ENCODE results near the gene PTGR1.
"Not testable (repeated sequence)": the region's sequence is repeated elsewhere in the genome, so short reads cannot be mapped to it uniquely, and the experiment has no call there.

The PTGR1 gene

DNA sequence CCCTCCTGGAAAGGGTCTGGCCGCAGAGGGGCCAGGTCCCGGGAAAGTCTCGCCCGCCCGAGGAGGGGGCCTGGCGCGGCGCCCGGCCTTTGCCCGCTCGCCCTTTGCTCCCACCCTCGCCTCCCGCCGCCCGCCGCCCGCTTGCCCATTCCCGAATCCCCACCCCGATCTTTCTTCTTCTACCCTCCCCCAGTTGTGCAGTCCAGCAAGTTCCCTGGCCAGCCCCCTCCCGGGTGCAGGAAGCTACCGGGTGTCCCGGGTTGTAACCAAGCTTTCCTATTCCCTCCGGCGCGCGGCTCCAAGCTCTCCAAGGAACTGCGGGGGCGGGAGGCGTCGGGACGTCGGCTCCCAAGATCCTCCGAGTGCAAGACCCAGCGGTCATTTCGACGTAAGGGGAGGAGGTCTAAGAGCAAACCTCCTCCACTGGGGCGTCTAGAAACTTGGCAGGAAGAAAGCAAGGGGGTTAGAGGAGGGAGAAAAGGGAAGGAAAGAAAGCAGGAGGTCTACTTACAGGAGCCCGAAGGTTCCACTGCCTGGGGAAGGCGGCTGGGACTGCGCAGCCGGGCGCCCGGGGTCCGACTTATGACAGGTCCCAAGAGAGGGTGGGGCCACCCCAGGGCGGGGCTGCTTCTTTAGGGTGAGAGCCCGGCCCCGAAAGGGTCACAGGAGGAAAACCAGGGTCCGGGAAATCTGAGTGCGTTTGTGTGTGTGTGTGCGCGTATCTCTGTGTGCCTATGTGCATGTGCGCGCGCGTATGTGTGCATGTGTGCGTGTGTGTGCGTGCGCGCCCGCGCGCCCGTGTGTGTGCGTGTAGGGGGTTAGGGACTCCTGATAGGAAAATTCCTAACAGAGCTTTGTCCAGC lies at the start of gene PTGR1:
Gene PTGR1 (minus strand): TSS at position 556 of the 863 bp plus-strand sequence. CDS start 2,225 bp downstream, outside the sequence.
- DNase-seq, result peak; percentile 69 to 79

DNA sequence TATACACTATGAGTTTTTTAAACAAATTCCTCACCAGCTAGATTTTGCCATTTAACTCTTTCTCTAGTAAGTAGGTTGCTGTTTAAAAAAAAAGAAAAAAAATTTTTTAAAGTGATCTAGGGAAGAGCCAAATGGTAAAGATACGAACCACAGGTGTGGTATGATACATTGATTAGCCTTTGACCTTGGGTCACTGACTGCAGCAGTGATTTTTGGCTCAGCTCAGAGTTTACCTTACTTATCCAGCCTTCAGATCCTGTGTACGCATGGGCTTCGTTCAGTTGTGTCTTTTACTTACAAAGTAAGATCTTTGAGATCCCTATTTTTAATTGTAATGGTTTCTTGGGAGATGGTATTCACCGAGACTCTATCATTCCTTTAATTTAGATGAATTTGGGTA lies 49.6 kb upstream of the PTGR1 start:
- DNase-seq, result no peak

DNA sequence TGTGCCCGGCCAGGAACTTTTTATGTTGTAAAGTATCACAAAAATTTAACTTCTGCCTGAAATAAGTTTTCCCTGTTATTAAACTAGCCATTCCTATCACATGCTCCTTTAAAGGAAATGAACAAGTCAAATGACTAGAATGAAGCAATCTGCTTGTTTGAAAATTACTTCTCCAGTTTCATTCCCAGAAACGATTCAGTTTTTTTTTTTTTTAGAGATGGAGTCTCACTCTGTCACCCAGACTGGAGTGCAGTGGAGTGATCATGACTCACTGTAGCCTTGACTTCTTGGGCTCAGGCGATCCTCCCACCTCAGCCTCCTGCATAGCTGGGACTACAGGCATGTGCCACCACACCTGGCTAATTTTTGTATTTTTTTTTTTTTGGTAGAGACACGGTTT lies 48.6 kb upstream of the PTGR1 start:
- no peak for DNase-seq

DNA sequence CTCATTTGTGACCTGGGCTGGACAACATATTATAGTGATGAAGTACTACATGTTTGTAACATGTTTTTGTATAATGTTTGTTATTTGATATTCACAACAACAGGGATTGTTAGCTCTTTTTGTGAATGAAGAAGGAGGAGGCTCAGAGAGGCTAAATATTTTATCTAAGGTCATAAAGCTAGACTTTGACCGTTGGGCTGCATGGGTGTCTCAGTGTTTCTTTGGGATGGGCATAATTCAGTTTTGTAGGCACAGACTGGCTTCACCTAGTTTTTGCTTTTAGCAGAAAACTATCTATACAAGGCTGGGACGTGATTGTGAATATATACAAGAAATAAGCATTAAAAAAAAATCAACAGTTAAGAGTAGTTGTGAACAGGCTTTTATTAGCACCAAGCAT lies 47.0 kb upstream of the PTGR1 start:
- no peak for DNase-seq

DNA sequence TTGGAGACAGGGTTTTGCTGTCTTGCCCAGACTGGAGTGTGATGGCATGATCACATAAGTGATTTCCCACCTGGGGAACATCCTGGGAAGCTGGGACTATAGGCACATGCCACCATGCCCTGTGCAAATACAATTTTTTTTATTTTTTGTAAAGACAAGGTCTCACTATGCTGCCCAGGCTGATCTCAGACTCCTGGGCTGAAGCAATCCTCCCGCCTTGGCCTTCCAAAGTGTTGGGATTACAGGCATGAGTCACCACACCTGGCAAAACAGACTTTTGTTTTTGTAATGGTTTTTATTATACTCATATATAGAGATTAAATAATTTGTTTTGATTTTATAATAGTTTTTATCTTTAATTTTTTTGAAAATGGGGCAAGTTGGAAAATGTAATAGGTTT lies 46.4 kb upstream of the PTGR1 start:
- DNase-seq, result no peak

DNA sequence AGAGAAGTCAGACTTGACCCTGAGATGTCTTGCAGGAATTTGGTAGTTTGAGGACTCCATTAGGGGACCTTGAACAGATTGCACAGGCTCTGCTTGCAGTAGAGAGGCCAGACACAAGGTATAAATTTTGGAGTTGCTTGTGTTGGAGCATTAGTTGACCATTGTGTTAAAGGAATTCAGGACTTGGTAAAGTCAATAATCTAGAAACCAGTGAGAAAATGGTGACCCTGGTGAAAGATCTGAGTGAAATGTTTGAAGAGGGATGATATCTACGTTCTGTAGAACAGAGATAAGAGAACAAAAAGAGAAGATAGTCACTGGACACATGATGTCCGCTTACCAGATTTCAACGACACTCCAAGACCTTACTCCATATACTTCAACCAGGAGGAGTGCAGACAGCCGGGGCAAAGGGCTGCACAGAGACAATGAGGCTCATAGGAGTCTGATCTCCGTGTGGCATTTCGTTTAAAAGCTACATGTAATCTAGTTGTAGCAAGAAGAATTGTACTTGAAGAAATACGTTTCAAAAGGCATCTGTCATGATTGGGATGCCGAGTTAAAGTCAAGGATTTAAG lies 44.8 kb upstream of the PTGR1 start:
- DNase-seq, result no peak

DNA sequence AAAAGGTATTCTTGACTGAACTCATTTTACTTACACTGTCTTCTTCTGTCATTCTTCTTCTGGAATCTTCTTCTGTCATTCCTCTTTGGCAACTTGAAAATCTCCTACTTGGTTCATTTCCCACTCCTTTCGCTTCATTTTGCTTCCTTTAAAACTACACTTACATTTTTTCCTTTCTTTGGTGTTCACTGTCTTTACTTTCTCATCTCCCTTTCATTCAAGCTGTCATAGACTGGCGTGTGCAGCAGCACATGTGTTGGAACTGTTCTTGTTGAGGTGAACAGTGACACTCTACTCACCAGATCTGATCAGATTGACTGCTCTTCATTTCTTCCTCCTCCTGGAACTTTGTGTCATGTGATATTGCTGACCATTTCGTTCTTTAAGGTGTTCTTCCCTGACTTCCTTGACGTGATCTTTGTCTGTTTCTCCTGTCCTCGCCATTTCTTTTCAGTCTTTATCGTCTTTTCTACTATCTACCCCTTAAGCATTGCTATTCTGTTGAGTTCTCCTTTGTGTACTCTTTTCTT lies 38.0 kb upstream of the PTGR1 start:
- DNase-seq, result no peak

DNA sequence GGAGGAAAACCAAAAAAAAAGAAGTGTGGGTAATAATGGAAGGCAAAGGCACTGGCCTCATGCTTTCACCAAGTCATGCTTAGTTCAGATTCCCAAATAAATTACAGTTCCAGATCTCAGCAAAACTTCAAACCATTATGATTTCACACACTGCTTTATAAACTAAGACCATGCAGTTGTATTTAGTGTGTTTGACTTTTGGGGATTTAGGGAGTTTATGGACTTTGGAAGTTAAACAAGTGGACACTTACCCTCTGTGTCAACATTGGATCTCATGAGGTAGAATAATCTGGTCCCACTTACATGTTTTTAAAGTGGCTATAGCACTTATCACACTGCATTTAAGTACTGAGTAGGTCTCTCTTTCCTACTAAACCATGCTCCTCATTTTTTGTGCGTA lies 35.4 kb upstream of the PTGR1 start:
- DNase-seq, result no peak

DNA sequence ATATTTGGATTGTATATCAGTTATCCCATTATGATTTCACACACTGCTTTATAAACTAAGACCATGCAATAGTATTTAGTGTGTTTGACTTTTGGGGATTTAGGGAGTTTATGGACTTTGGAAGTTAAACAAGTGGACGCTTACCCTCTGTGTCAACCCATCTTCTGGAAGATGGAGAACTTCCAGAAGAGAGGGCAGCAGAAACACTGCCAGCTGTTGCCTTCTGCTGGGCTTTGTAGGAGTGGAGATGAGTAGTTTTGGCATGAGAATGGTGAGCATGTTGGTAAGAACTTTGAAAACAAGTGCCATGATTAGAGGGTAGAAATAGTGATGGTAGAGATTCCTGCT lies 33.9 kb upstream of the PTGR1 start:
- no peak for DNase-seq

DNA sequence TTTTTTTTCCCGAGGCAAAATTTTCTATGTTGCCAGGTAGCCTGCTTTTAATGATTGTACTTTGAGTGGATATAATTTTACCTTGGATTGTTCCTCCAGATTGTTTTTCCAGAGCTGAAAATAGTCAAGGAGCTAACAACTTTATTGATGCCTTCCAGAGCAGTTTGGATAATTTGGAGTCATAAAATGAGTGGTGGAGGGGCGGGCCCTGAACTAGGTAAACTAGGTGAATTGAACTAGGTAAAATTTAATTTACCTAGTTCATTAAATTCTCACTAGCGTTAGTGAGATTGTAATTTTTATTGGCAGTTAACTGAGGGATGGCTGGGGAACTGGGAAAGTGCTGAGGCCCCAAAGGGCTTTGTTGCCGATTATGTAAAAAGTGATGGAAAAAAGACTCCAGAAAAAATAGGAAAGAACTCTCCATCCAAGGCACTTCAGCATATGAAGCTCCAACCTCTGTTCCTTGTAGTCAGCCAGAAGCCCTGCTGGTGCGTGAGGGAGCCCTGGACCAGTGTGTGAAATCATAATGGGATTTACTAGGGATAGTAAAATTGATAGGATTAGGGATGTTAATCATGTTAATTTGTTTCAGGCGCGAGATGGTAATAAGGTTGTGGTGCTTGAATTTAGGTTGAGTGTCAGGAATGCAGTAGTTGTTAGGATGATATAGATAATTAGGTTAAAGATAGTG lies 33.4 kb upstream of the PTGR1 start:
- no peak for DNase-seq

DNA sequence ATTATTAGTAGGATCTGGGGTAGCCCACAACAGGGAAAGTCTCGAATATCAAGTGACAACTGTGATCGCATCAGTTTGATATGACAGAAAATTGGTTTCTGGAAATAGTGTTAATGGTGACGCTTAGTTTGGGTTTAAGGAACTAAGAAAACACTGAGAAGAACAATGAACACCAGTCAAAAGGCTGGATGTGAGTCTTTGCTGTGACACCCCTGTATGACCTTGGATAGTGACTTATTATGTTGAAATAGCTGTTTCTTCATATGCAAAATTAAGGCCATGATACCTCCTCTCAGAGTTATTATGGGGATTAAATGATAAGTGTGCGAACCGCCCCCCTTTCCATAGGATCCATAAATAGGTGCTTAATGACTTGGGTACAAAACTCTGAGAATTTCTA lies 32.6 kb upstream of the PTGR1 start:
- DNase-seq, result peak in 1 of 2 experiments; percentile 18

DNA sequence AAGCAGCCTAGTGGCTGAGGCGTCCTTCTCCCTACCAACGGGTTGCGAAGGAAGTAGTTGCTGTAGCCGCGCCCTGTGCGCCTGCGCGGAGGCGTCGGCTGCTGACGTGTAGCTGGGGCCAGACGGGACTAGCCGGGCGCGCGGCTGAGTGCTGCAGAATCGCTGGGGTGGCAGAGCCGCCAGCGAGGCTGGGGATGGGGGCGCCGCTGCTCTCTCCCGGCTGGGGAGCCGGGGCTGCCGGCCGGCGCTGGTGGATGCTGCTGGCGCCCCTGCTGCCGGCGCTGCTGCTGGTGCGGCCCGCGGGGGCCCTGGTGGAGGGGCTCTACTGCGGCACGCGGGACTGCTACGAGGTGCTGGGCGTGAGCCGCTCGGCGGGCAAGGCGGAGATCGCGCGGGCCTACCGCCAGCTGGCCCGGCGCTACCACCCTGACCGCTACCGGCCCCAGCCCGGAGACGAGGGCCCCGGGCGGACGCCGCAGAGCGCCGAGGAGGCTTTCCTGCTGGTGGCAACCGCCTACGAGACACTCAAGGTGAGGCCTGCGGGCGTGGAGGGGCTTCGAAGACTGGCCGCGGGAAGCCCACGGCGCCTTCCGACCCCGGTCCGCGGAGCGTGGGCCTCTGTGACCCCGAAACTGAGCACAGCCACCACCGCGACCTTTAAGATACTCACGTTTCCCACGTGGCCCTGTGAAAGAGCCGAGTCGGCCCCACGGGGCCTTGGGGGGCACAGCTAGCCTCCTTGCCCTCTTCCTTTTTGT lies 31.9 kb upstream of the PTGR1 start, which contains the start of gene DNAJC25:
Gene DNAJC25 (plus strand): TSS at position 121 of the 758 bp plus-strand sequence. CDS start 74 bp downstream, at position 195.
- DNase-seq, result peak; percentile 98

DNA sequence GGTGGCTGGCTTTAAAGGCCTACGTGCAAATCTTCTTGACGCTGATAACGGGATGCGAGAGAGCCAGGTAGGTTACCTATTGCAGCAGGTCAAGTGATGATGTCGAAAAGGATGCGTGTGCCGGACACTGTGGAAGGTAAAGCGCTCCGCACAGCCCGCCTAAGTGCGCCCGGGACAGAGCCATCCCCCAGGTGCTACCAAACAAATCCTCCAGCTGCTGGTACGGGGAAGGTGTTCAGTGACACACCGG lies 31.4 kb upstream of the PTGR1 start:
- DNase-seq, result no peak

DNA sequence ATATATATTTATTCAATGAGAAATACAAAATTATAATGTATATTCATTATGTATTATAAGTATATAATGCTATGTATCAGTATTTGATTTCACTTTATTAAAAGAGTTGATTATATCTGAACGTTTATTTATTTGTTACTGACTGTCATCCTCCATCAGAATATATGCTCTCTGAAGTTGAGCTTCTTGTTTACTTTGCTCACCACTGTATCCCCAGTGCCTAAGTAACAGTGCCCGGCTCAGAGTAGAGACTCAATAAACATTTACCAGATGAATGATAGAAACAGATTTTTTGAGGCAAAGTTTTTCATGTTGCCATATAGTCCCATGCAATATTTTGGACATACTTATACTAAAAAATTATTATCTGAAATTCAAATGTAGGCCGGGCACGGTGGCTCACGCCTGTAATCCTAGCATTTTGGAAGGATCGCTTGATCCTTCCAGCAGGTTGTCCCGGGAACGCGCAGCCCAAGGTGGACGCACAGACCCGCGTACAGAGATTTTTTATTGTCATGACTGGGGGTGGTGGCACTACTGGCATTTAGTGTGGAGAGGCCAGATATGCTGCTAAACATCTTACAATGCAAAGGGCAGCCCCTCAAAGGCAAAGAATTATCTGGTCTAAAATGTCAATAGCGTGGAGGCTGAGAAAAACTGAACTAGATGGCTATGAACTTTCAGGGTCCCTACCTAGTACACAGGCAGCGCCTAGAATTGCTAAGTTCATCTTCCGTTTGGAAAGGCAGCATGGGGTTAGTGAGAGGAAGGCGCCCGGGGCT lies 30.9 kb upstream of the PTGR1 start:
- DNase-seq, result peak; percentile 80 to 81

DNA sequence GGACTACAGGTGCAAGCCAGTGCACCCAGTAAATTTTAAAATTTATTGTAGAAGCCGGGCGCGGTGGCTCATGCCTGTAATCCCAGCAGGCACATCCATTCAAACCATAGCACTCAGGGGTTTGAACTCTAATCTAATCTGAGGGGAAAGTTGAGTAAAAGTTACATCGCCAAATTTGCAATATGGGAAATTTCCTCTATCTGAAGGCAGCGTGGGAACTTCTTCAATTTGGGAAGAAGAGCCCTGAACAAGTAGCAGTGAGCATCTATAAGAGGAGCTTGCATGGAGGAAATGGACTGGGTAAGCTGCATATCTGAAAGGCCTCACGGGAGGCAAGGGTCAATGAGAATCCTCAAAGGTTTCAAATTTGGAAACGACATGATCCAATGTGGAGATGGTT lies 29.0 kb upstream of the PTGR1 start:
- no peak for DNase-seq

DNA sequence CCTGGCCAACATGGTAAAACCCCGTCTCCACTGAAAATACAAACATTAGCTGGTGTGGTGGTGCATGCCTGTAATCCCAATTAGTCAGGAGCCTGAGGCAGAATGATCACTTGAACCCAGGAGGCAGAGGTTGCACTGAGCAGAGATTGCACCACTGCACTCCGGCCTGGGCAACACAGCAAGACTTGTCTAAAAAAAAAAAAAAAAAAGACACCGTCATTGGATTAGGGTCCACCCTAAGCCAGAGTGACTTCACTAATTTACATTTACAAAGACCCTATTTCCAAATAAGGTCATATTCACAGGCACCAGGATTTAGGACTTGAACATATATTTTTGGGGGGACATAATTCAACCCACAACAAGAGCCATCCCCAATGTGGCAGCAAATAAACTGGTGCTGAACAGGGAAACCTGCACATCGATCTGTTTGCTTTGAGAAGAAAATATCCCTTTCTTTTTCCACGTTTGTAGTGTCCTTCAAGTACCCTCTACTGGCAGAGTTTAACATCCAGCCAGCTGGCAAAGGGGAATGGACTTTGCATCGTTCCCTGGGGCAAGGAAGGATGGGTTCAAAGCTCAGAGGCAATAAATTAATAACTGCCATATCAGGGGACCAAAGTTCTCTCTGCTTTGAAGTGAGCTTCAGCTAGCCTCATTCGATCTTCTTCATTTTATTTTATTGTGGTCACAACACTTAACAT lies 28.0 kb upstream of the PTGR1 start:
- no peak for DNase-seq

DNA sequence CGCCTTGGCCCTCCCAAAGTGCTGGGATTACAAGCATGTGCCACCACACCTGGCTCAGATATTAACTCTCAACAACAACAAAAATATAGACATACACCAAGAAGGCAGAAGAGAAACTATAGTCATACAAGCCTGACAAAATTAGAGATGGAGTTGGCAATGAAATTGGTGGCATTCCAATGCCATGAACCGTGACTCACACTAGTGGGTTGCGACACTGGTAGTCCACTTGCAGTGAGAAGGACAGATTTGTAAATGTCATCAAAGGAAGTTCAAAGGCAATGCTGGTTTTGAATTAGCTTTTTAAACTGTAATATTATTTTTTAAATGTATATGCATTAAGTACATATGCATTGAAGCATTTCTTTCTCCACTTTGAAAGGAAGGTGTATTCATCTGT lies 23.2 kb upstream of the PTGR1 start:
- DNase-seq, result no peak

DNA sequence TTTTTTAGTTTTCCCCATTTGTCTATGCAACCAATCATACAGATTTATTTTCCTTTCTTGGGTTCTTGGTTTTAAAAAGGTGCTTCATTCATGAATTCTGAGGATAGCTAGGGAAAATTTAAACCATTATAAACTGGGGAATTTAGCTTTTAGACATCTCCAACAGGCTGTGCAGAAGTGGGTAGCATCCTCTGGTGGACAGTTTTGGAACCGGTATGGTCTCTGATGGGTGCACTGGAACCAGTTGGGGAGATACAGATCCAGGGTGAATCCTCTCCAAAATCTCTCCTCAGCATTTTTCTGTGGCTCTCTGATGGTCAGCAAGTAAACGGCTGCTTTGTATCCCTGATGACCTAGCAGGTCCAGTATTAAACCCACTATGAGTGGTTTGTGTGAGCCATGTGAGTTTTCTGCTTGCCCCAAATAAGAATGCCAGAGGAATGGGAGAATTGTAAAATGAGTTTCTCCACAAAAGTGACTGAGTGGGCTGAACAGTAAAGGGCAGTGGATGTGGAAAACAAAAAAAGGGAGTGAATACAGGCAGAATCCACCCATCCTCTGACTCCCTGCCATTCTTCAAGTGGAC lies 22.5 kb upstream of the PTGR1 start:
- peak; percentile 36 to 84 for DNase-seq

DNA sequence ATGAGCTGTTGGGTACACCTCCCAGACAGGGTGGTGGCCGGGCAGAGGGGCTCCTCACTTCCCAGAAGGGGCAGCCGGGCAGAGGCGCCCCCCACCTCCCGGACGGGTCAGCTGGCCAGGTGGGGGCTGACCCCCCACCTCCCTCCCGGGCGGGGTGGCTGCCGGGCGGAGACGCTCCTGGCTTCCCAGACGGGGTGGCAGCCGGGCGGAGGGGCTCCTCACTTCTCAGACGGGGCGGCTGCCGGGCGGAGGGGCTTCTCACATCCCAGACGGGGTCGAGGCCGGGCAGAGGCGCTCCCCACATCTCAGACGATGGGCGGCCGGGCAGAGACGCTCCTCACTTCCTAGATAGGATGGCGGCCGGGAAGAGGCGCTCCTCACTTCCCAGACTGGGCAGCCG lies 17.9 kb upstream of the PTGR1 start:
- not testable (repeated sequence) for DNase-seq

DNA sequence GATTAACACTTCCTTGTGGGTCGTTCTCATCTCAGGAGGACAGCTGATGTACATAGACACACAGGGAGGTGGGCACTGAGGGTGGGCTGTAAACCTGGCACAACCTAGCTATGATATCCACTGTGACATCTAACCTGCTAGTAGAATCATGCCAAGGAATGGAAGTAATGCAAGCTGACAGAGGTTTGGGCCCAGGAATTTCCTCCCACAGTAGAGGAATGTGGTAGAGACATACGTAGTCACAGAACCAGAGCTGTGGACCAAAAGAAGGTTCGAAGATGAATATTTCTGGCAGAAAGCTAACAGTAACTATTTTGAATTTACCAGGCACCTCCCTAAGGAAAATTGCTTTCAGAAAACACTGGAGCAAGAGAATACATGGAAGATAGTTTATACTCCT lies 16.5 kb upstream of the PTGR1 start:
- DNase-seq, result no peak

DNA sequence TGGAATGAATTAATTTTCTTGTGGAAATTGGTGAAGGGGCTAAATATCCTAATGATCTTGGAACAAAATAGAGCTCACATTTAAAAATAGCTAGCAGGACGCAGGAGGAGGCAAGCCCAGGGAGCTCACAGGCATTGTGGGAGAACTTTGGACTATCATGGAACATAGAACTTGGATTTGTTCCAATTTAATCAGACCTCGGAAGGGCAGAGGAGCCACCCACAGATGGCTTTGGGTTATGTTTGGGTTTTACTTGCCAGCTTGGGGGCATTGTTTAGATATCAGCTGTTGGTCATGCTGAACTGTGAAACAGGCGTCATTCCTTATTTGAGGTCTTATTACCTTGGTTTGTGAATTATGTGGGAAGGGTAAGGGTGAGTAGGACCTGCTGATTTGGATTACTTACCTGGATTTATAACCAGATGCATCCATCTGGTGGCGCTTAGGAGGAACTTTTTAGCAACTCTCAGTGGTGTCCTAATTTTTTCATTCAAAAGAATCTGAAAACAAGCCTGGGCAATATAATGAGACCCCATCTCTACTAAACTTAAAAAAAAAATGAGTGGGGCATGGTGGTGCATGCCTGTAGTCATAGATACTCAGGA lies 14.1 kb upstream of the PTGR1 start:
- no peak for DNase-seq
